H1 (cell line): Measurements from ENCODE around the gene DUSP23.

Experiments
- CEBPB ChIP-seq: IDR thresholded peaks from 2 replicates; pipeline ENCODE4 v1.6.1; 2012; ENCODE audit warnings: low read depth, low read length
- EGR1 ChIP-seq: IDR thresholded peaks from 2 replicates; pipeline ENCODE4 v1.6.1; 2011; ENCODE audit warnings: low read depth, low read length, borderline replicate concordance
- EP300 ChIP-seq, 2 experiments: IDR thresholded peaks; 1 replicate in 1 of 2; 2 replicates in 1 of 2; pipeline ENCODE4 v1.6.1; 2011 to 2012; ENCODE audit warnings: low read depth in 2 of 2, low read length in 2 of 2, mild to moderate bottlenecking in 2 of 2, borderline replicate concordance in 1 of 2, inconsistent platforms in 1 of 2, moderate library complexity in 1 of 2
- PHF8 ChIP-seq: fragments of 200-600 bp; sonication (generic); conservative IDR thresholded peaks from 2 replicates; pipeline ENCODE4 v1.7.1; 2012; ENCODE audit warnings: low read depth, mild to moderate bottlenecking, inconsistent platforms, low read length, moderate library complexity
- POLR2A ChIP-seq, 2 experiments: IDR thresholded peaks; 1 replicate in 1 of 2; 2 replicates in 1 of 2; pipeline ENCODE4 v1.6.1; 2011; ENCODE audit warnings: low read depth in 2 of 2, low read length in 2 of 2, mild to moderate bottlenecking in 2 of 2; ENCODE audit errors: control extremely low read depth in 1 of 2
- POLR2AphosphoS5 ChIP-seq: IDR thresholded peaks from 2 replicates; pipeline ENCODE4 v1.6.1; 2011; ENCODE audit warnings: low read depth, low read length
- SIN3A ChIP-seq, 2 experiments: IDR thresholded peaks in 1 of 2; conservative IDR thresholded peaks in 1 of 2; 2 replicates each; pipeline ENCODE4 v1.6.1; 2011 to 2012; ENCODE audit warnings: low read length in 2 of 2, improper control_type of control experiment in 1 of 2, low read depth in 1 of 2, mild to moderate bottlenecking in 1 of 2
- SUZ12 ChIP-seq: fragments of 200-600 bp; sonication (generic); IDR thresholded peaks from 2 replicates; pipeline ENCODE4 v1.6.1; 2012; ENCODE audit warnings: mild to moderate bottlenecking, inconsistent platforms, low read length, moderate library complexity, mixed read lengths
- TCF12 ChIP-seq: IDR thresholded peaks from 2 replicates; pipeline ENCODE4 v1.6.1; 2011; ENCODE audit warnings: low read depth, mild to moderate bottlenecking, low read length
- YY1 ChIP-seq: IDR thresholded peaks from 2 replicates; pipeline ENCODE4 v1.6.1; 2011; ENCODE audit warnings: low read depth, mild to moderate bottlenecking, low read length
- TF ChIP-seq, protein P1 (sequence below), 3 experiments: IDR thresholded peaks; 1 replicate in 2 of 3; 2 replicates in 1 of 3; pipeline versions ENCODE4 v1.5.1 to v1.6.1; 2011; ENCODE audit warnings: low read length in 3 of 3, mild to moderate bottlenecking in 3 of 3, inconsistent platforms in 2 of 3, low read depth in 1 of 3, moderate library complexity in 1 of 3; ENCODE audit not compliant: insufficient read depth in 1 of 3; ENCODE audit errors: control extremely low read depth in 1 of 3

DNA sequence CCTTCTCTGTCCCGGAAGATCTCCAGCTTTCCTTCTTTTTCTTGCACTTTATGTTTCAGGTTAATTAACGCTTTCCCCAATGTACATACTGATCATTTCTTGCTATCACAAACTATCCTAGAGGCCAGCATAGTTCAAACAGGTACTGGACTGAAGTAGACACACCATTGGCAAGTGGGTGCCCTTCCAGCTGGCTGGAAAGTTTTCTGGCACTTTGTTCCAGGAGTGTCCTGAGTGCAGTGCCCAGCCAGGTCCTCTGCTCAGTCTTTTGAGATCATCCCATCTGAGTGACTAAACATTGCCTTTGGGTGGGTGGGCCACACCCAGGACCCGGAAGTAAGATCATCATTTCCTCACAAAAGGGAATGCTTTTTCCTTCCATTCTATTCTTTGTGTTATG is 15.0 kb upstream of the DUSP23 start:
- TF ChIP-seq CEBPB (no peak), POLR2AphosphoS5 (no peak), POLR2A (IDR thresholded peaks at IDR 0.05; ENCODE audit: control extremely low read depth in 1 of 2, low read depth in 2 of 2, low read length in 2 of 2) (no peak), SIN3A (conservative IDR thresholded peaks at IDR 0.05 in 1 of 2, IDR thresholded peaks at IDR 0.05 in 1 of 2; ENCODE audit: low read depth in 1 of 2, low read length in 2 of 2) (no peak), YY1 (no peak), EP300 (IDR thresholded peaks at IDR 0.05; ENCODE audit: borderline replicate concordance in 1 of 2, low read depth in 2 of 2, low read length in 2 of 2) (no peak), SUZ12 (no peak), PHF8 (no peak), EGR1 (no peak), TCF12 (no peak)
- TF ChIP-seq, protein P1, sequence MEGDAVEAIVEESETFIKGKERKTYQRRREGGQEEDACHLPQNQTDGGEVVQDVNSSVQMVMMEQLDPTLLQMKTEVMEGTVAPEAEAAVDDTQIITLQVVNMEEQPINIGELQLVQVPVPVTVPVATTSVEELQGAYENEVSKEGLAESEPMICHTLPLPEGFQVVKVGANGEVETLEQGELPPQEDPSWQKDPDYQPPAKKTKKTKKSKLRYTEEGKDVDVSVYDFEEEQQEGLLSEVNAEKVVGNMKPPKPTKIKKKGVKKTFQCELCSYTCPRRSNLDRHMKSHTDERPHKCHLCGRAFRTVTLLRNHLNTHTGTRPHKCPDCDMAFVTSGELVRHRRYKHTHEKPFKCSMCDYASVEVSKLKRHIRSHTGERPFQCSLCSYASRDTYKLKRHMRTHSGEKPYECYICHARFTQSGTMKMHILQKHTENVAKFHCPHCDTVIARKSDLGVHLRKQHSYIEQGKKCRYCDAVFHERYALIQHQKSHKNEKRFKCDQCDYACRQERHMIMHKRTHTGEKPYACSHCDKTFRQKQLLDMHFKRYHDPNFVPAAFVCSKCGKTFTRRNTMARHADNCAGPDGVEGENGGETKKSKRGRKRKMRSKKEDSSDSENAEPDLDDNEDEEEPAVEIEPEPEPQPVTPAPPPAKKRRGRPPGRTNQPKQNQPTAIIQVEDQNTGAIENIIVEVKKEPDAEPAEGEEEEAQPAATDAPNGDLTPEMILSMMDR (IDR thresholded peaks at IDR 0.05; ENCODE audit: control extremely low read depth in 1 of 3, insufficient read depth in 1 of 3, low read depth in 1 of 3, low read length in 3 of 3): no peak
